Testis (tissue), 3 donors: ENCODE results near the gene KTI12. TPM values are rescaled to one million over a fixed set of nuclear protein-coding genes. Genes with fewer than 3 reads are reported as not detected.

ENCODE experiments used
- DNase-seq: peaks from one replicate; pipeline ENCODE4 v3.0.0-alpha.2; 2019
- H3K27ac ChIP-seq, 2 donors: fragments of 200-600 bp; sonication (generic); one replicate each; pipeline ENCODE4 v1.5.1; 2019
- H3K27me3 ChIP-seq: fragments of 200-600 bp; sonication (generic); one replicate; pipeline ENCODE4 v1.5.1; 2019
- H3K36me3 ChIP-seq: fragments of 200-600 bp; sonication (generic); one replicate; pipeline ENCODE4 v1.5.1; 2017; ENCODE audit warnings: low read depth; ENCODE audit errors: missing control alignments
- H3K4me1 ChIP-seq: fragments of 200-600 bp; sonication (generic); one replicate; pipeline ENCODE4 v1.5.1; 2019
- H3K4me3 ChIP-seq, 2 donors: fragments of 200-600 bp; sonication (generic); one replicate each; pipeline ENCODE4 v1.5.1; 2017 to 2019
- H3K9me3 ChIP-seq: fragments of 200-600 bp; sonication (generic); one replicate; pipeline ENCODE4 v1.5.1; 2017
- CTCF ChIP-seq, 3 experiments: fragments of 450-650 bp in 2 of 3; fragments of 200-600 bp in 1 of 3; sonication (generic) in 1 of 3; IDR thresholded peaks; one replicate each; pipeline ENCODE4 v1.5.1; 2016 to 2019; ENCODE audit warnings: antibody characterized with exemption in 3 of 3, mild to moderate bottlenecking in 2 of 3, moderate library complexity in 1 of 3
- POLR2A ChIP-seq: fragments of 450-650 bp; IDR thresholded peaks from one replicate; pipeline ENCODE4 v1.6.1; 2017; ENCODE audit warnings: antibody characterized with exemption, mild to moderate bottlenecking, moderate library complexity
- WGBS, 2 donors: methylation state at CpG; one replicate each; pipeline ENCODE4 v1.1.5; 2018; 5-methylcytosine and 5-hydroxymethylcytosine counted together
- intact Hi-C: fragments of 100-400 bp; cut with DNase I; formaldehyde crosslinking; loops from one replicate; pipeline ENCODE4 v1.15.1; 2023; ENCODE audit warnings: low total_unique reads
- polyA plus RNA-seq: library from polyadenylated mRNA; stranded (reverse); fragments of 350-450 nt; fragmentation: Illumina TruSeq; extraction: RNeasy Lipid Tissue Mini Kit (QIAGEN cat#74804); gene quantifications from one replicate; pipeline ENCODE4 v1.2.3, GENCODE V29; 2014; ENCODE audit warnings: low read depth, low replicate concordance; ENCODE audit not compliant: insufficient read depth
- total RNA-seq, 2 donors: library from RNA; depleted of rRNA; stranded (reverse); fragments of >200 nt; gene quantifications; one replicate each; pipeline ENCODE4 v1.2.3, GENCODE V29; 2016

KTI12 gene
- total and polyA plus RNA-seq, 3 donors from 2014 or later: 10.6 to 15.7 (median 15.2) TPM

GRCh38 chr1:51990478-51990965 lies 43.1 kb downstream of the KTI12 start, which contains the start of gene RAB3B:
Gene RAB3B (minus strand): TSS chr1:51990700. CDS start chr1:51977117, 13,583 bp downstream.
- H3K27ac ChIP-seq: no peak within 1 kb of the TSS
- peak within 1 kb of the TSS; percentile 47 to 63 for H3K4me3 ChIP-seq
- WGBS, 2 donors: 0 to 1% methylated on average over 6 to 31 of the region's 46 CpGs
- H3K4me1 ChIP-seq: no peaks in the 10 kb centered on the region
- no peaks in the 10 kb centered on the region for H3K27me3 ChIP-seq
- H3K36me3 ChIP-seq: no peaks in the 10 kb centered on the region
- TF ChIP-seq CTCF (IDR thresholded peaks at IDR 0.05): no peak
- no peak for TF ChIP-seq POLR2A
- intact Hi-C loops: no loop called here
- H3K9me3 ChIP-seq: no peaks in the 10 kb centered on the region
- DNase-seq: peak; percentile 77

- no peaks in the 10 kb centered on the region for H3K36me3 ChIP-seq
- no peaks in the 10 kb centered on the region for H3K9me3 ChIP-seq
- TF ChIP-seq POLR2A (no peak), CTCF (IDR thresholded peaks at IDR 0.05) (no peak)
- WGBS, 2 donors: 13 to 16% methylated on average over 27 to 32 of the region's 47 CpGs
- H3K27ac ChIP-seq: no peak overlapping the region
- H3K4me1 ChIP-seq: no peaks in the 10 kb centered on the region
- intact Hi-C loops: no loop called here
- H3K27me3 ChIP-seq: no peaks in the 10 kb centered on the region
- no peak for DNase-seq
- H3K4me3 ChIP-seq: peak overlapping the region; percentile 47 to 63
Measured at GRCh38 chr1:51989582-51990477, 43.8 kb downstream of the KTI12 start.

- H3K4me1 ChIP-seq: no peaks in the 10 kb centered on the region
- no peak overlapping the region for H3K4me3 ChIP-seq
- no peak for DNase-seq
- H3K36me3 ChIP-seq: no peaks in the 10 kb centered on the region
- no peak overlapping the region for H3K27ac ChIP-seq
- intact Hi-C loops: no loop called here
- no peaks in the 10 kb centered on the region for H3K27me3 ChIP-seq
- no peak for TF ChIP-seq POLR2A
- TF ChIP-seq CTCF (IDR thresholded peaks at IDR 0.05): no peak
- no peaks in the 10 kb centered on the region for H3K9me3 ChIP-seq
Measured at GRCh38 chr1:51988254-51988653, 45.4 kb downstream of the KTI12 start.

GRCh38 chr1:51986718-51987117 lies 46.9 kb downstream of the KTI12 start:
- no peak for DNase-seq
- Histone ChIP-seq H3K27ac (no peak overlapping the region), H3K4me3 (no peak overlapping the region), H3K36me3 (no peaks in the 10 kb centered on the region), H3K4me1 (no peaks in the 10 kb centered on the region), H3K27me3 (no peaks in the 10 kb centered on the region), H3K9me3 (no peaks in the 10 kb centered on the region)
- intact Hi-C loops: no loop called here
- no peak for TF ChIP-seq CTCF (IDR thresholded peaks at IDR 0.05)
- no peak for TF ChIP-seq POLR2A
- 80 to 84% methylated on average over 4 of the region's 4 CpGs for WGBS, 2 donors
